WTC11 (cell line): ENCODE data around the gene SPATA2. TPM values are rescaled to one million over a fixed set of nuclear protein-coding genes. Genes with fewer than 3 reads are reported as not detected.
A peak's percentile ranks its signal among the peaks of the same experiment; 100 is the strongest.

Source experiments
- ATAC-seq: fragments of 200-7000 bp; cut with Tn5 transposase; 2 replicates; pipeline ENCODE4 v1.10.0; 2021; ENCODE audit warnings: mild to moderate bottlenecking, moderate library complexity
- CTCF ChIA-PET: fragments of 300-600 bp; sonication (Branson Sonifier 250); formaldehyde crosslinking; loops from one replicate; lab custom pipeline; 2021; ENCODE audit warnings: antibody characterized with exemption; lab: Charles Lee
- POLR2A ChIA-PET: fragments of 350-600 bp; sonication (Branson Sonifier 250); formaldehyde crosslinking; loops from one replicate; lab custom pipeline; 2021; ENCODE audit warnings: antibody characterized with exemption; lab: Charles Lee
- DNase-seq: peaks from one replicate; pipeline ENCODE4 v3.0.0; 2021; ENCODE audit warnings: low spot score
- H3K27ac Mint-ChIP-seq: 2 replicates; pipeline ENCODE4 v1.8.0; 2021; ENCODE audit warnings: mixed read lengths
- H3K27me3 Mint-ChIP-seq: 2 replicates; pipeline ENCODE4 v1.8.0; 2021; ENCODE audit warnings: low read depth, mild to moderate bottlenecking, moderate library complexity, mixed read lengths
- H3K36me3 Mint-ChIP-seq: 2 replicates; pipeline ENCODE4 v1.8.0; 2021; ENCODE audit warnings: mixed read lengths
- H3K4me1 Mint-ChIP-seq: 2 replicates; pipeline ENCODE4 v1.8.0; 2022; ENCODE audit warnings: mixed read lengths
- H3K4me3 Mint-ChIP-seq: 2 replicates; pipeline ENCODE4 v1.8.0; 2021; ENCODE audit warnings: mild to moderate bottlenecking, moderate library complexity, mixed read lengths
- H3K9me3 Mint-ChIP-seq: 2 replicates; pipeline ENCODE4 v1.8.0; 2021; ENCODE audit warnings: mixed read lengths
- ATF2 ChIP-seq: sonication (generic); formaldehyde crosslinking; IDR thresholded peaks from 2 replicates; pipeline ENCODE4 v1.8.1; 2022; ENCODE audit warnings: low read depth, missing genetic modification reagents, borderline replicate concordance
- CREM ChIP-seq: sonication (generic); formaldehyde crosslinking; IDR thresholded peaks from 2 replicates; pipeline ENCODE4 v1.8.1; 2022; ENCODE audit warnings: mild to moderate bottlenecking, missing genetic modification reagents, moderate library complexity
- ESRRA ChIP-seq: sonication (generic); formaldehyde crosslinking; IDR thresholded peaks from 2 replicates; pipeline ENCODE4 v1.8.1; 2022; ENCODE audit warnings: mild to moderate bottlenecking, missing genetic modification reagents, borderline replicate concordance
- FOXJ3 ChIP-seq: sonication (generic); formaldehyde crosslinking; IDR thresholded peaks from 2 replicates; pipeline ENCODE4 v1.9.0; 2021; ENCODE audit warnings: missing genetic modification reagents, mild to moderate bottlenecking, borderline replicate concordance
- FOXK1 ChIP-seq: sonication (generic); formaldehyde crosslinking; IDR thresholded peaks from 2 replicates; pipeline ENCODE4 v1.8.0; 2022; ENCODE audit warnings: mild to moderate bottlenecking, moderate library complexity, missing genetic modification reagents
- FOXP1 ChIP-seq: sonication (generic); formaldehyde crosslinking; IDR thresholded peaks from 2 replicates; pipeline ENCODE4 v1.8.0; 2022; ENCODE audit warnings: missing genetic modification reagents, mild to moderate bottlenecking, moderate library complexity, borderline replicate concordance
- JAZF1 ChIP-seq: fragments of 250-450 bp; sonication (Bioruptor Pico); IDR thresholded peaks from 2 replicates; pipeline ENCODE4 v1.9.0; 2021; ENCODE audit warnings: moderate library complexity, mild to moderate bottlenecking, inconsistent platforms
- JUN ChIP-seq: sonication (generic); formaldehyde crosslinking; IDR thresholded peaks from 2 replicates; pipeline ENCODE4 v1.8.0; 2023; ENCODE audit warnings: mild to moderate bottlenecking, missing genetic modification reagents
- NFATC4 ChIP-seq: fragments of 250-450 bp; sonication (Bioruptor Pico); IDR thresholded peaks from 2 replicates; pipeline ENCODE4 v1.9.0; 2021; ENCODE audit warnings: mild to moderate bottlenecking
- NFE2L1 ChIP-seq: sonication (generic); formaldehyde crosslinking; IDR thresholded peaks from 2 replicates; pipeline ENCODE4 v1.8.1; 2023; ENCODE audit warnings: missing genetic modification reagents
- NR2C2 ChIP-seq: sonication (generic); formaldehyde crosslinking; IDR thresholded peaks from 2 replicates; pipeline ENCODE4 v1.8.0; 2022; ENCODE audit warnings: mild to moderate bottlenecking, missing genetic modification reagents
- PREB ChIP-seq: sonication (generic); formaldehyde crosslinking; IDR thresholded peaks from 2 replicates; pipeline ENCODE4 v1.8.1; 2022; ENCODE audit warnings: mild to moderate bottlenecking, missing genetic modification reagents, moderate library complexity, borderline replicate concordance
- TCF7 ChIP-seq: sonication (generic); formaldehyde crosslinking; IDR thresholded peaks from 2 replicates; pipeline ENCODE4 v1.8.0; 2022; ENCODE audit warnings: mild to moderate bottlenecking, low read depth, missing genetic modification reagents, moderate library complexity
- TEAD1 ChIP-seq: sonication (generic); formaldehyde crosslinking; IDR thresholded peaks from 2 replicates; pipeline ENCODE4 v1.8.0; 2022; ENCODE audit warnings: mild to moderate bottlenecking, missing genetic modification reagents
- TP53 ChIP-seq: sonication (generic); formaldehyde crosslinking; IDR thresholded peaks from 2 replicates; pipeline ENCODE4 v1.8.1; 2023; ENCODE audit warnings: mild to moderate bottlenecking, missing genetic modification reagents
- USF2 ChIP-seq: sonication (generic); formaldehyde crosslinking; IDR thresholded peaks from 2 replicates; pipeline ENCODE4 v1.8.1; 2023; ENCODE audit warnings: mild to moderate bottlenecking, missing genetic modification reagents, moderate library complexity
- ZBTB21 ChIP-seq: sonication (generic); formaldehyde crosslinking; IDR thresholded peaks from 2 replicates; pipeline ENCODE4 v1.8.1; 2023; ENCODE audit warnings: mild to moderate bottlenecking, missing genetic modification reagents, borderline replicate concordance
- ZNF219 ChIP-seq: sonication (generic); formaldehyde crosslinking; IDR thresholded peaks from 2 replicates; pipeline ENCODE4 v1.8.0; 2023; ENCODE audit warnings: missing genetic modification reagents, mild to moderate bottlenecking, borderline replicate concordance
- ZNF423 ChIP-seq: fragments of 250-450 bp; sonication (Bioruptor Pico); IDR thresholded peaks from 2 replicates; pipeline ENCODE4 v2.1.2; 2022; ENCODE audit warnings: mild to moderate bottlenecking, moderate library complexity
- total RNA-seq: library from RNA; stranded (reverse); gene quantifications from 3 replicates; pipeline ENCODE4 v1.2.3, GENCODE V29; 2021
- TF ChIP-seq, protein P1 (sequence below): sonication (generic); formaldehyde crosslinking; conservative IDR thresholded peaks from 2 replicates; pipeline ENCODE4 v1.8.1; 2022; ENCODE audit warnings: mild to moderate bottlenecking, missing genetic modification reagents
- TF ChIP-seq, protein P2 (sequence below): sonication (generic); formaldehyde crosslinking; IDR thresholded peaks from 2 replicates; pipeline ENCODE4 v1.8.0; 2022; ENCODE audit warnings: missing genetic modification reagents
- TF ChIP-seq, protein P3 (sequence below): sonication (generic); formaldehyde crosslinking; IDR thresholded peaks from 2 replicates; pipeline ENCODE4 v1.8.1; 2023; ENCODE audit warnings: mild to moderate bottlenecking, missing genetic modification reagents, borderline replicate concordance

Gene SPATA2
- total RNA-seq, 1 experiment from 2014 or later: 11.3 TPM

DNA sequence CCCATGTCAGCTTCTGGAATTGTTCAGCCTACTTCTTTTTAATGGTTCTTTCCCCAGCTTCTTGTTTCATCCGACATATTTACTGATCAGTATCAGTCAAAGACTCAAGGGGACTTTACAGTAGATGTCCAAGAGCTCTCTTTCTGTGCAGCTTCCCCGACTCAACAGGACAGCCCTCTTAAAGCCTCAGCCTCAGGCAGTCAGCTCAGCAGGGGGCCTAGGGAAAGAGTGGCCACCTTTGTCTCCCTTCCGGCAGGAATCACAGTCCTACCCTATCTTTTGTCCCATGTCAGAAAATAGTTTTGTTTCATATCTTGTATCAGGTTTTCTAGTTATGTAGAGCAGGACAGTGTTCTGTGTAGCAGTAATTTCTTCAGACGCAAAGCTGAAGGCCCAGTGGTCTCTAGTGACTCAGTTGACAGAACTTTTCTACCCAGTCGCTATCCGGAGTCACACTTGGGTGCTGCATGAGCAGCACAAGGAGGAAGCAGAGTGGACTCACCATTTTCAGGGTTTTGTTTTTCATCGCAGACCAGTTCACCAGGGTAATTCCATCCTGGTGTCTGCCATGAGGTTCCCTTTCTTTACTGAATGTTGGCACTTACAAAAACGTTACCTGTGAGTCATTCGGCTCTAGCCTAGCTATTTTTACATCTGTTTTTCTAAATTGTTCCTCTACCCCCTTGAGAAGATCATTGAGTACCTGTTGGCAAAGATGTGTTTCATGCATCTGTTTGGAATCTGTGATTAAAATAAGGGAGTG lies 47.7 kb downstream of the SPATA2 start:
- no peaks in the 10 kb centered on the region; the same call in 1 of the 2 replicates for H3K36me3 Mint-ChIP-seq
- TF ChIP-seq CREM (CRISPR knock-in tag) (no peak), JAZF1 (CRISPR knock-in tag) (no peak), NFATC4 (CRISPR knock-in tag) (no peak), FOXP1 (no peak), TP53 (CRISPR knock-in tag) (no peak), JUN (CRISPR knock-in tag) (no peak), ZNF219 (CRISPR knock-in tag) (no peak)
- TF ChIP-seq, protein P1, sequence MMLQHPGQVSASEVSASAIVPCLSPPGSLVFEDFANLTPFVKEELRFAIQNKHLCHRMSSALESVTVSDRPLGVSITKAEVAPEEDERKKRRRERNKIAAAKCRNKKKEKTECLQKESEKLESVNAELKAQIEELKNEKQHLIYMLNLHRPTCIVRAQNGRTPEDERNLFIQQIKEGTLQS (CRISPR knock-in tag): no peak
- TF ChIP-seq, protein P2, sequence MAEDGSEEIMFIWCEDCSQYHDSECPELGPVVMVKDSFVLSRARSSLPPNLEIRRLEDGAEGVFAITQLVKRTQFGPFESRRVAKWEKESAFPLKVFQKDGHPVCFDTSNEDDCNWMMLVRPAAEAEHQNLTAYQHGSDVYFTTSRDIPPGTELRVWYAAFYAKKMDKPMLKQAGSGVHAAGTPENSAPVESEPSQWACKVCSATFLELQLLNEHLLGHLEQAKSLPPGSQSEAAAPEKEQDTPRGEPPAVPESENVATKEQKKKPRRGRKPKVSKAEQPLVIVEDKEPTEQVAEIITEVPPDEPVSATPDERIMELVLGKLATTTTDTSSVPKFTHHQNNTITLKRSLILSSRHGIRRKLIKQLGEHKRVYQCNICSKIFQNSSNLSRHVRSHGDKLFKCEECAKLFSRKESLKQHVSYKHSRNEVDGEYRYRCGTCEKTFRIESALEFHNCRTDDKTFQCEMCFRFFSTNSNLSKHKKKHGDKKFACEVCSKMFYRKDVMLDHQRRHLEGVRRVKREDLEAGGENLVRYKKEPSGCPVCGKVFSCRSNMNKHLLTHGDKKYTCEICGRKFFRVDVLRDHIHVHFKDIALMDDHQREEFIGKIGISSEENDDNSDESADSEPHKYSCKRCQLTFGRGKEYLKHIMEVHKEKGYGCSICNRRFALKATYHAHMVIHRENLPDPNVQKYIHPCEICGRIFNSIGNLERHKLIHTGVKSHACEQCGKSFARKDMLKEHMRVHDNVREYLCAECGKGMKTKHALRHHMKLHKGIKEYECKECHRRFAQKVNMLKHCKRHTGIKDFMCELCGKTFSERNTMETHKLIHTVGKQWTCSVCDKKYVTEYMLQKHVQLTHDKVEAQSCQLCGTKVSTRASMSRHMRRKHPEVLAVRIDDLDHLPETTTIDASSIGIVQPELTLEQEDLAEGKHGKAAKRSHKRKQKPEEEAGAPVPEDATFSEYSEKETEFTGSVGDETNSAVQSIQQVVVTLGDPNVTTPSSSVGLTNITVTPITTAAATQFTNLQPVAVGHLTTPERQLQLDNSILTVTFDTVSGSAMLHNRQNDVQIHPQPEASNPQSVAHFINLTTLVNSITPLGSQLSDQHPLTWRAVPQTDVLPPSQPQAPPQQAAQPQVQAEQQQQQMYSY (CRISPR knock-in tag): no peak
- TF ChIP-seq, all 79 proteins: peak for 0
- H3K27me3 Mint-ChIP-seq: no peaks in the 10 kb centered on the region
- ChIA-PET POLR2A (no interaction called here), CTCF (interaction anchor here (0.5 to 1.8 kb wide), 6 partner anchors 19 to 326 kb away, joined by 3 to 8 read pairs (median 4); no protein-coding TSS in a partner anchor)
- no peak overlapping the region for H3K27ac Mint-ChIP-seq
- ATAC-seq (peak; percentile 51), DNase-seq (peak; percentile 57)
- no peak overlapping the region for H3K4me3 Mint-ChIP-seq
- no peaks in the 10 kb centered on the region for H3K9me3 Mint-ChIP-seq
- H3K4me1 Mint-ChIP-seq: peaks cover 15% of the 10 kb centered on the region

GRCh38 chr20:49866051-49866450 lies 49.3 kb downstream of the SPATA2 start:
- Mint-ChIP-seq H3K27ac (no peak overlapping the region), H3K27me3 (no peaks in the 10 kb centered on the region), H3K4me3 (no peak overlapping the region), H3K9me3 (no peaks in the 10 kb centered on the region), H3K4me1 (peaks cover 22% of the 10 kb centered on the region), H3K36me3 (no peaks in the 10 kb centered on the region; the same call in 1 of the 2 replicates)
- CTCF ChIA-PET: interaction anchor here (0.6 kb wide), 1 partner anchor 323 kb away, joined by 3 read pairs; no protein-coding TSS in a partner anchor
- ATAC-seq (no peak), DNase-seq (no peak)
- TF ChIP-seq PREB (CRISPR knock-in tag) (no peak), ZNF219 (CRISPR knock-in tag) (no peak), USF2 (CRISPR knock-in tag) (no peak), NFE2L1 (CRISPR knock-in tag) (no peak), JUN (CRISPR knock-in tag) (no peak), ESRRA (CRISPR knock-in tag) (no peak), FOXK1 (CRISPR knock-in tag) (no peak), FOXJ3 (CRISPR knock-in tag) (no peak), NR2C2 (CRISPR knock-in tag) (no peak), CREM (CRISPR knock-in tag) (no peak), TEAD1 (CRISPR knock-in tag) (no peak), ZNF423 (CRISPR knock-in tag) (no peak), ZBTB21 (no peak), TCF7 (CRISPR knock-in tag) (no peak), ATF2 (no peak)
- TF ChIP-seq, protein P3, sequence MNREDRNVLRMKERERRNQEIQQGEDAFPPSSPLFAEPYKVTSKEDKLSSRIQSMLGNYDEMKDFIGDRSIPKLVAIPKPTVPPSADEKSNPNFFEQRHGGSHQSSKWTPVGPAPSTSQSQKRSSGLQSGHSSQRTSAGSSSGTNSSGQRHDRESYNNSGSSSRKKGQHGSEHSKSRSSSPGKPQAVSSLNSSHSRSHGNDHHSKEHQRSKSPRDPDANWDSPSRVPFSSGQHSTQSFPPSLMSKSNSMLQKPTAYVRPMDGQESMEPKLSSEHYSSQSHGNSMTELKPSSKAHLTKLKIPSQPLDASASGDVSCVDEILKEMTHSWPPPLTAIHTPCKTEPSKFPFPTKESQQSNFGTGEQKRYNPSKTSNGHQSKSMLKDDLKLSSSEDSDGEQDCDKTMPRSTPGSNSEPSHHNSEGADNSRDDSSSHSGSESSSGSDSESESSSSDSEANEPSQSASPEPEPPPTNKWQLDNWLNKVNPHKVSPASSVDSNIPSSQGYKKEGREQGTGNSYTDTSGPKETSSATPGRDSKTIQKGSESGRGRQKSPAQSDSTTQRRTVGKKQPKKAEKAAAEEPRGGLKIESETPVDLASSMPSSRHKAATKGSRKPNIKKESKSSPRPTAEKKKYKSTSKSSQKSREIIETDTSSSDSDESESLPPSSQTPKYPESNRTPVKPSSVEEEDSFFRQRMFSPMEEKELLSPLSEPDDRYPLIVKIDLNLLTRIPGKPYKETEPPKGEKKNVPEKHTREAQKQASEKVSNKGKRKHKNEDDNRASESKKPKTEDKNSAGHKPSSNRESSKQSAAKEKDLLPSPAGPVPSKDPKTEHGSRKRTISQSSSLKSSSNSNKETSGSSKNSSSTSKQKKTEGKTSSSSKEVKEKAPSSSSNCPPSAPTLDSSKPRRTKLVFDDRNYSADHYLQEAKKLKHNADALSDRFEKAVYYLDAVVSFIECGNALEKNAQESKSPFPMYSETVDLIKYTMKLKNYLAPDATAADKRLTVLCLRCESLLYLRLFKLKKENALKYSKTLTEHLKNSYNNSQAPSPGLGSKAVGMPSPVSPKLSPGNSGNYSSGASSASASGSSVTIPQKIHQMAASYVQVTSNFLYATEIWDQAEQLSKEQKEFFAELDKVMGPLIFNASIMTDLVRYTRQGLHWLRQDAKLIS (CRISPR knock-in tag): no peak
- POLR2A ChIA-PET: no interaction called here
